RWPE1 (cell line): ENCODE measurements around the gene CFAP45.

Experiments used
- CTCF ChIA-PET: fragments of 350-600 bp; sonication (Branson Sonifier 250); formaldehyde crosslinking; extraction: SDS; loops from one replicate; lab custom pipeline; 2021; lab: Yijun Ruan, JAX
- POLR2A ChIA-PET: fragments of 400-600 bp; formaldehyde crosslinking; extraction: SDS; loops from one replicate; lab custom pipeline; 2020; ENCODE audit warnings: antibody characterized with exemption; ENCODE audit not compliant: low non-redundant PET; lab: Yijun Ruan, JAX
- DNase-seq: peaks from one replicate; pipeline ENCODE4 v3.0.0; 2012; ENCODE audit warnings: low spot score
- H3K27ac ChIP-seq: fragments of 450-650 bp; 2 replicates; pipeline ENCODE4 v1.5.1; 2017
- TF ChIP-seq, protein P1 (sequence below): fragments of 450-650 bp; conservative IDR thresholded peaks from 2 replicates; pipeline ENCODE4 v1.5.1; 2017; ENCODE audit warnings: low read depth, mild to moderate bottlenecking

Gene CFAP45

GRCh38 chr1:159867664-159868026, 32.3 kb downstream of the CFAP45 start:
- TF ChIP-seq, protein P1, sequence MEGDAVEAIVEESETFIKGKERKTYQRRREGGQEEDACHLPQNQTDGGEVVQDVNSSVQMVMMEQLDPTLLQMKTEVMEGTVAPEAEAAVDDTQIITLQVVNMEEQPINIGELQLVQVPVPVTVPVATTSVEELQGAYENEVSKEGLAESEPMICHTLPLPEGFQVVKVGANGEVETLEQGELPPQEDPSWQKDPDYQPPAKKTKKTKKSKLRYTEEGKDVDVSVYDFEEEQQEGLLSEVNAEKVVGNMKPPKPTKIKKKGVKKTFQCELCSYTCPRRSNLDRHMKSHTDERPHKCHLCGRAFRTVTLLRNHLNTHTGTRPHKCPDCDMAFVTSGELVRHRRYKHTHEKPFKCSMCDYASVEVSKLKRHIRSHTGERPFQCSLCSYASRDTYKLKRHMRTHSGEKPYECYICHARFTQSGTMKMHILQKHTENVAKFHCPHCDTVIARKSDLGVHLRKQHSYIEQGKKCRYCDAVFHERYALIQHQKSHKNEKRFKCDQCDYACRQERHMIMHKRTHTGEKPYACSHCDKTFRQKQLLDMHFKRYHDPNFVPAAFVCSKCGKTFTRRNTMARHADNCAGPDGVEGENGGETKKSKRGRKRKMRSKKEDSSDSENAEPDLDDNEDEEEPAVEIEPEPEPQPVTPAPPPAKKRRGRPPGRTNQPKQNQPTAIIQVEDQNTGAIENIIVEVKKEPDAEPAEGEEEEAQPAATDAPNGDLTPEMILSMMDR: no peak
- peak overlapping the region; percentile 80 for H3K27ac ChIP-seq
- ChIA-PET POLR2A (no interaction called here), CTCF (no interaction called here)
- peak; percentile 71 for DNase-seq

DNA sequence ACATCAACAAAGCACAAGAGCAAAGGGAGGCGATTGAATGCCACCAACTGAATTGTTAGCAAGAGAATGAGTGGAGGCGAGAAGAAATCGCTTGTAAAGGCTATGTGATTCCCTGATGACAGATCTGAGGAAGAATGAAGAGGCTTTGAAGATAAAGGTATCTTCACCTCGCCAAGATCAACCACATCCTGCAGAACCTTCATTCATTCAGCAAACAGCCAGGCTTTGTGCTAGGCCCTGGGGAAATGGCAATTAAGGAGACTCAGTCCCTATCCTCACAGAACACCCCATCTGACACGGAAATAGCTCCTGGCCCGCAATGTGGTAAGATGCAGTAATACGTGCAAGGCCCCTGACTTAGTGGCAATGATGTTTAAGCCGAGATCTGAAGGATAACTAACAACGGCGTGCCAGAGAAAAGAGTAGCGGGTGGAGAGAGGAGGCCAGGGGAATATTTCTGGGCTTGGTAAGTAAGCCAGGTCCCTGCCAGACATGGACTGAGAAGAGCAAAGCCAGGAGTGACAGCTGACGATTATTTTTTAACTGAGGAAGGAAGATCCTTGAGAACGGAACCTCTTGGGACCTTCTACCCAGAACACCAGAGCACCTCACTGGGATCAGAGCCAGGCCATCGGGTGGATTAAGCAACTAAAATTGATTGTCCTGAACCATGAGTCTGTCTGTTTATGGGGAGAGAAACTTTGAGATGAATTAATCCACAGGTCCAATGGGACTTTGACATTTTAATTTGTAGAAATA, 32.9 kb downstream of the CFAP45 start:
- TF ChIP-seq, protein P1: no peak
- POLR2A ChIA-PET: no interaction called here

GRCh38 chr1:159866066-159866465, 33.9 kb downstream of the CFAP45 start:
- DNase-seq: no peak
- POLR2A ChIA-PET: no interaction called here
- peak overlapping the region; percentile 40 for H3K27ac ChIP-seq
- CTCF ChIA-PET: interaction anchor here (0.7 kb wide), 2 partner anchors 22 to 83 kb away, joined by 3 to 8 read pairs; no protein-coding TSS in a partner anchor
- TF ChIP-seq, protein P1: no peak

More for the DNA sequence above, 32.9 kb downstream of the CFAP45 start:
- CTCF ChIA-PET: interaction anchor here (0.6 kb wide), 1 partner anchor 638 kb away, joined by 3 read pairs; no protein-coding TSS in a partner anchor
- DNase-seq: no peak
- H3K27ac ChIP-seq: peak overlapping the region; percentile 80

DNA sequence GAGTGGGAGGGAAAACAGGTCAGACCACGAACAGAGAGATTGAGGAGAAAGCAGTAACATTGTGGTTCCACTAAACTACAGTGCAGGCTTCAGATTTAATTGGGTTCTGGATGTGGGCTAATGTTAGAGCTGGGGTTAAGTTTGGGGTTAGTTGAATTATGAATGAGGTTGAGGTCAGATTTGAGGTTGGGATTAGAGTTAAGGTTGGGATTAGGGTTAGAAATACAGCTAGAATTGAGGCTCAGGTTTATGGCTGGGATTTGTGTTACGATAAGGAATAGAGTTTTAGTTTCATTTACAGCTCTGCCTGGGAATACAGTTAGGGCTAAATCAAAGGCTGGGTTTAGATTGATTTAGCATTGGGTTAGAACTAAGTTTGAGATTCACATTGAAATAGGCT, 35.7 kb downstream of the CFAP45 start:
- TF ChIP-seq, protein P1: no peak
- DNase-seq: no peak
- CTCF ChIA-PET: interaction anchor here (0.7 kb wide), 1 partner anchor 25 kb away, joined by 3 read pairs; no protein-coding TSS in a partner anchor
- no peak overlapping the region for H3K27ac ChIP-seq
- POLR2A ChIA-PET: no interaction called here

DNA sequence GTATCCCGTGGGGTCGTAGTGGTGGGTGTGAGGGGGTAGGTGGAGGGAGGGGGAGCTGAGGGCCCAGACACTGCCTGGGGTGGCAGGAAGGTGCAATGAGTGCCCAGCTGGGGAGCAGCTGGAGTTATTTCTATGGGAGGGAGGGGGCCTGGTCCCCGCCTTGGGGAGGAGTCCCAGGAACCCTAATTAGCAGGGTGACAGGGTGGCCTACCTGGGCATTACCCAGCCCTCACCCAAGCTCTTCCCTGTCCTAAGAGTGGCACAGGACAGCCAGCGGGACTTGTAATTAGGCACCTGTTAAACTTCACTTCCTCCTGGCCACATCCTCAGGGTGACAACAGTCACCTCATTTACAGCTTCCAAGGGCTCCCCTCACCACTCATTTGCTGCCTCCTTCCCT, 37.4 kb downstream of the CFAP45 start, which contains the start of gene VSIG8:
TSS of gene VSIG8 (minus strand) at position 101 of the 400 bp plus-strand sequence. CDS start 136 bp downstream, outside the sequence.
- TF ChIP-seq, protein P1: no peak
- CTCF ChIA-PET: interaction anchor here (0.6 kb wide), 1 partner anchor 17 kb away, joined by 3 read pairs; no protein-coding TSS in a partner anchor
- POLR2A ChIA-PET: no interaction called here

GRCh38 chr1:159862031-159862430, 37.9 kb downstream of the CFAP45 start:
- ChIA-PET POLR2A (no interaction called here), CTCF (interaction anchor here (0.6 kb wide), 1 partner anchor 18 kb away, joined by 3 read pairs; no protein-coding TSS in a partner anchor)
- TF ChIP-seq, protein P1: no peak
- H3K27ac ChIP-seq: no peak overlapping the region
- DNase-seq: no peak

More for the DNA sequence above, 37.4 kb downstream of the CFAP45 start, which contains the start of gene VSIG8:
- no peak within 1 kb of the TSS for H3K27ac ChIP-seq
- DNase-seq: no peak
